HepG2 (cell line): ENCODE data around the gene FBXL12. TPM values are rescaled to one million over a fixed set of nuclear protein-coding genes. Genes with fewer than 3 reads are reported as not detected.

ENCODE experiments used
- BORCS8-MEF2B ChIP-seq: sonication (generic); formaldehyde crosslinking; IDR thresholded peaks from 2 replicates; pipeline ENCODE4 v1.8.0; 2022; ENCODE audit warnings: mild to moderate bottlenecking, missing genetic modification reagents
- DMAP1 ChIP-seq: IDR thresholded peaks from 2 replicates; pipeline ENCODE4 v1.6.1; 2016
- DNMT1 ChIP-seq: sonication (generic); formaldehyde crosslinking; IDR thresholded peaks from 2 replicates; pipeline ENCODE4 v1.5.1; 2020; ENCODE audit warnings: mild to moderate bottlenecking, missing genetic modification reagents
- EZH2 ChIP-seq: conservative IDR thresholded peaks from 2 replicates; pipeline ENCODE4 v1.6.1; 2012; ENCODE audit warnings: mild to moderate bottlenecking, low read depth, low read length, moderate library complexity
- FOSL2 ChIP-seq: sonication (generic); formaldehyde crosslinking; IDR thresholded peaks from 2 replicates; pipeline ENCODE4 v1.4.0; 2020; ENCODE audit warnings: missing genetic modification reagents
- GFI1 ChIP-seq: sonication (generic); formaldehyde crosslinking; IDR thresholded peaks from 2 replicates; pipeline ENCODE4 v1.5.0; 2020; ENCODE audit warnings: missing genetic modification reagents, mild to moderate bottlenecking, borderline replicate concordance
- GTF3A ChIP-seq: sonication (generic); formaldehyde crosslinking; conservative IDR thresholded peaks from 2 replicates; pipeline ENCODE4 v1.4.0; 2020; ENCODE audit warnings: mild to moderate bottlenecking, missing genetic modification reagents
- NR2F1 ChIP-seq, 2 experiments: fragments of 450-650 bp in 1 of 2; formaldehyde crosslinking in 1 of 2; IDR thresholded peaks; 2 replicates each; pipeline versions ENCODE4 v1.5.0 to v1.6.1; 2016 to 2020; ENCODE audit warnings: mild to moderate bottlenecking in 1 of 2, missing compliant biosample characterization in 1 of 2, missing genetic modification reagents in 1 of 2, moderate library complexity in 1 of 2
- PHF5A ChIP-seq: IDR thresholded peaks from one replicate; pipeline ENCODE4 v1.6.1; 2018; ENCODE audit warnings: low read depth, missing genetic modification reagents; ENCODE audit not compliant: unreplicated experiment
- SIN3A ChIP-seq: IDR thresholded peaks from 2 replicates; pipeline ENCODE4 v1.6.1; 2011; ENCODE audit warnings: low read depth, mild to moderate bottlenecking, control low read depth, low read length, borderline replicate concordance
- TCF12 ChIP-seq, 2 experiments: fragments of 450-650 bp in 1 of 2; sonication (generic) in 1 of 2; formaldehyde crosslinking in 1 of 2; IDR thresholded peaks; 2 replicates each; pipeline versions ENCODE4 v1.6.1 to v1.8.0; 2017 to 2022; ENCODE audit warnings: antibody characterized with exemption in 1 of 2, mild to moderate bottlenecking in 1 of 2, missing genetic modification reagents in 1 of 2, moderate library complexity in 1 of 2
- TCF7L2 ChIP-seq: IDR thresholded peaks from 2 replicates; pipeline ENCODE4 v1.6.1; 2011; ENCODE audit warnings: mild to moderate bottlenecking, low read depth, low read length, moderate library complexity
- ZFP82 ChIP-seq: sonication (generic); formaldehyde crosslinking; IDR thresholded peaks from 2 replicates; pipeline ENCODE4 v1.5.1; 2020; ENCODE audit warnings: mild to moderate bottlenecking, missing genetic modification reagents, borderline replicate concordance
- ZFY ChIP-seq: sonication (generic); formaldehyde crosslinking; IDR thresholded peaks from 2 replicates; pipeline ENCODE4 v1.4.0; 2020; ENCODE audit warnings: missing genetic modification reagents
- ZNF143 ChIP-seq: sonication (generic); formaldehyde crosslinking; IDR thresholded peaks from 2 replicates; pipeline ENCODE4 v1.4.0; 2020; ENCODE audit warnings: missing genetic modification reagents
- ZNF34 ChIP-seq: sonication (generic); formaldehyde crosslinking; IDR thresholded peaks from 2 replicates; pipeline ENCODE4 v1.4.0; 2020; ENCODE audit warnings: mild to moderate bottlenecking, missing genetic modification reagents, borderline replicate concordance
- ZNF343 ChIP-seq: sonication (generic); formaldehyde crosslinking; IDR thresholded peaks from 2 replicates; pipeline ENCODE4 v1.4.0; 2020; ENCODE audit warnings: mild to moderate bottlenecking, missing genetic modification reagents
- ZNF383 ChIP-seq: sonication (generic); formaldehyde crosslinking; IDR thresholded peaks from 2 replicates; pipeline ENCODE4 v1.4.0; 2020; ENCODE audit warnings: missing genetic modification reagents, mild to moderate bottlenecking, borderline replicate concordance
- ZNF572 ChIP-seq: sonication (generic); formaldehyde crosslinking; IDR thresholded peaks from 2 replicates; pipeline ENCODE4 v1.5.1; 2020; ENCODE audit warnings: mild to moderate bottlenecking, missing genetic modification reagents
- ZNF713 ChIP-seq: sonication (generic); formaldehyde crosslinking; IDR thresholded peaks from 2 replicates; pipeline ENCODE4 v1.4.0; 2020; ENCODE audit warnings: mild to moderate bottlenecking, missing genetic modification reagents
- ZNF761 ChIP-seq: sonication (generic); formaldehyde crosslinking; conservative IDR thresholded peaks from 2 replicates; pipeline ENCODE4 v1.4.0; 2020; ENCODE audit warnings: mild to moderate bottlenecking, missing genetic modification reagents
- polyA plus RNA-seq, 8 experiments: library from polyadenylated mRNA; depleted of rRNA in 3 of 8; stranded (reverse) in 7 of 8; unstranded in 1 of 8; fragments of >200 nt; fragmentation: Illumina TruSeq in 4 of 8; extraction: Trizol in 4 of 8; gene quantifications; 2 replicates each; pipeline versions ENCODE4 v1.2.1 to v1.2.3, GENCODE V29; 2011 to 2016; ENCODE audit warnings: low read depth in 4 of 8, missing spikeins in 1 of 8, mixed read lengths in 1 of 8; ENCODE audit not compliant: insufficient read depth in 1 of 8
- total RNA-seq, 5 experiments: library from RNA; depleted of rRNA; stranded (reverse); fragments of >200 nt; fragmentation: Illumina TruSeq; extraction: Trizol; gene quantifications; 2 replicates each; pipeline ENCODE4 v1.2.3, GENCODE V29; 2016; ENCODE audit warnings: low read depth in 1 of 5
- TF ChIP-seq, protein P1 (sequence below): sonication (generic); formaldehyde crosslinking; IDR thresholded peaks from 2 replicates; pipeline ENCODE4 v1.4.0; 2020; ENCODE audit warnings: missing genetic modification reagents
- TF ChIP-seq, protein P2 (sequence below): IDR thresholded peaks from 2 replicates; pipeline ENCODE4 v1.6.1; 2016; ENCODE audit warnings: mild to moderate bottlenecking
- TF ChIP-seq, protein P3 (sequence below): sonication (generic); formaldehyde crosslinking; IDR thresholded peaks from 2 replicates; pipeline ENCODE4 v1.5.0; 2020; ENCODE audit warnings: mild to moderate bottlenecking, missing genetic modification reagents
- TF ChIP-seq, protein P4 (sequence below): sonication (generic); formaldehyde crosslinking; IDR thresholded peaks from 2 replicates; pipeline ENCODE4 v1.4.0; 2020; ENCODE audit warnings: missing genetic modification reagents

The FBXL12 gene
- total and polyA plus RNA-seq, 2 of the 13 experiments (the other 11 are each of a cell fraction or from before 2014, with no cell fraction given) = 20.4 to 23.1 TPM

DNA sequence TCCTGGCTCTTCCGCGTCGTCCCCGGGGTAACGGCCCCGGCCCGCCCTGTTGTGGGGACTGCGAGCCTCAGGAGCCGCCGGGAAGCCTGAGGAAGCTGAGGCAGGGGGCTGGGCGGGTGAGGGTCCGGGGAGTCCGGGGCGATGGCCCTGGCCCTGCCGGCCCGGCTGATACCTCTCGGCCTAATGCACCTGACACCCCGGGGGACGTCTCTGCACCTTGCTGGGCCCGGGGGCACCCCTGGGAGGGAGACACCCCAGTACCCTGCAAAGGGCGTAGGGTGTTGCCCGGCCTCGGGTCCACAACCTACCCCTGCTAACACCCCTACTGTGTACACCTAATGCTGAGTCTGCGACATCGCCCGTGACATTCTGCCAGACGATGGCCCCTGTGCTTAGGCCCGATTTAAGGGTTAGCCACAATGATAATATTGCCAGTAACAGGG, 16.6 kb upstream of the FBXL12 start (continued):
- TF ChIP-seq ZNF143 (CRISPR knock-in tag) (no peak), ZNF383 (no peak), SIN3A (peak; percentile 30; the same call in 1 of the 2 replicates), EZH2 (no peak), ZNF572 (CRISPR knock-in tag) (no peak), ZFY (peak; percentile 15), GTF3A (CRISPR knock-in tag) (0 out of 2 replicates have a peak, but pooled peaks have one; percentile 22), FOSL2 (no peak), ZFP82 (CRISPR knock-in tag) (no peak), DMAP1 (0 out of 2 replicates have a peak, but pooled peaks have one; percentile 6), TCF7L2 (no peak), BORCS8-MEF2B (CRISPR knock-in tag) (0 out of 2 replicates have a peak, but pooled peaks have one; percentile 10), ZNF761 (CRISPR knock-in tag) (0 out of 2 replicates have a peak, but pooled peaks have one; percentile 21), TCF12 (IDR thresholded peaks at IDR 0.05) (no peak), TCF12 (CRISPR knock-in tag; IDR thresholded peaks at IDR 0.05) (no peak), NR2F1 (CRISPR knock-in tag; IDR thresholded peaks at IDR 0.05) (no peak), DNMT1 (peak; percentile 88; the same call in 1 of the 2 replicates), ZNF34 (CRISPR knock-in tag) (0 out of 2 replicates have a peak, but pooled peaks have one; percentile 3), ZNF713 (no peak), ZNF343 (CRISPR knock-in tag) (0 out of 2 replicates have a peak, but pooled peaks have one; percentile 37), GFI1 (CRISPR knock-in tag) (no peak), PHF5A (CRISPR knock-in tag) (no peak)
- TF ChIP-seq, protein P1, sequence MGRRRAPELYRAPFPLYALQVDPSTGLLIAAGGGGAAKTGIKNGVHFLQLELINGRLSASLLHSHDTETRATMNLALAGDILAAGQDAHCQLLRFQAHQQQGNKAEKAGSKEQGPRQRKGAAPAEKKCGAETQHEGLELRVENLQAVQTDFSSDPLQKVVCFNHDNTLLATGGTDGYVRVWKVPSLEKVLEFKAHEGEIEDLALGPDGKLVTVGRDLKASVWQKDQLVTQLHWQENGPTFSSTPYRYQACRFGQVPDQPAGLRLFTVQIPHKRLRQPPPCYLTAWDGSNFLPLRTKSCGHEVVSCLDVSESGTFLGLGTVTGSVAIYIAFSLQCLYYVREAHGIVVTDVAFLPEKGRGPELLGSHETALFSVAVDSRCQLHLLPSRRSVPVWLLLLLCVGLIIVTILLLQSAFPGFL (CRISPR knock-in tag) = no peak
- TF ChIP-seq, protein P2, sequence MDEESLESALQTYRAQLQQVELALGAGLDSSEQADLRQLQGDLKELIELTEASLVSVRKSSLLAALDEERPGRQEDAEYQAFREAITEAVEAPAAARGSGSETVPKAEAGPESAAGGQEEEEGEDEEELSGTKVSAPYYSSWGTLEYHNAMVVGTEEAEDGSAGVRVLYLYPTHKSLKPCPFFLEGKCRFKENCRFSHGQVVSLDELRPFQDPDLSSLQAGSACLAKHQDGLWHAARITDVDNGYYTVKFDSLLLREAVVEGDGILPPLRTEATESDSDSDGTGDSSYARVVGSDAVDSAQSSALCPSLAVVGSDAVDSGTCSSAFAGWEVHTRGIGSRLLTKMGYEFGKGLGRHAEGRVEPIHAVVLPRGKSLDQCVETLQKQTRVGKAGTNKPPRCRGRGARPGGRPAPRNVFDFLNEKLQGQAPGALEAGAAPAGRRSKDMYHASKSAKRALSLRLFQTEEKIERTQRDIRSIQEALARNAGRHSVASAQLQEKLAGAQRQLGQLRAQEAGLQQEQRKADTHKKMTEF = 0 out of 2 replicates have a peak, but pooled peaks have one; percentile 8
- TF ChIP-seq, protein P3, sequence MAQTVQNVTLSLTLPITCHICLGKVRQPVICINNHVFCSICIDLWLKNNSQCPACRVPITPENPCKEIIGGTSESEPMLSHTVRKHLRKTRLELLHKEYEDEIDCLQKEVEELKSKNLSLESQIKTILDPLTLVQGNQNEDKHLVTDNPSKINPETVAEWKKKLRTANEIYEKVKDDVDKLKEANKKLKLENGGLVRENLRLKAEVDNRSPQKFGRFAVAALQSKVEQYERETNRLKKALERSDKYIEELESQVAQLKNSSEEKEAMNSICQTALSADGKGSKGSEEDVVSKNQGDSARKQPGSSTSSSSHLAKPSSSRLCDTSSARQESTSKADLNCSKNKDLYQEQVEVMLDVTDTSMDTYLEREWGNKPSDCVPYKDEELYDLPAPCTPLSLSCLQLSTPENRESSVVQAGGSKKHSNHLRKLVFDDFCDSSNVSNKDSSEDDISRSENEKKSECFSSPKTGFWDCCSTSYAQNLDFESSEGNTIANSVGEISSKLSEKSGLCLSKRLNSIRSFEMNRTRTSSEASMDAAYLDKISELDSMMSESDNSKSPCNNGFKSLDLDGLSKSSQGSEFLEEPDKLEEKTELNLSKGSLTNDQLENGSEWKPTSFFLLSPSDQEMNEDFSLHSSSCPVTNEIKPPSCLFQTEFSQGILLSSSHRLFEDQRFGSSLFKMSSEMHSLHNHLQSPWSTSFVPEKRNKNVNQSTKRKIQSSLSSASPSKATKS (CRISPR knock-in tag) = no peak
- TF ChIP-seq, protein P4, sequence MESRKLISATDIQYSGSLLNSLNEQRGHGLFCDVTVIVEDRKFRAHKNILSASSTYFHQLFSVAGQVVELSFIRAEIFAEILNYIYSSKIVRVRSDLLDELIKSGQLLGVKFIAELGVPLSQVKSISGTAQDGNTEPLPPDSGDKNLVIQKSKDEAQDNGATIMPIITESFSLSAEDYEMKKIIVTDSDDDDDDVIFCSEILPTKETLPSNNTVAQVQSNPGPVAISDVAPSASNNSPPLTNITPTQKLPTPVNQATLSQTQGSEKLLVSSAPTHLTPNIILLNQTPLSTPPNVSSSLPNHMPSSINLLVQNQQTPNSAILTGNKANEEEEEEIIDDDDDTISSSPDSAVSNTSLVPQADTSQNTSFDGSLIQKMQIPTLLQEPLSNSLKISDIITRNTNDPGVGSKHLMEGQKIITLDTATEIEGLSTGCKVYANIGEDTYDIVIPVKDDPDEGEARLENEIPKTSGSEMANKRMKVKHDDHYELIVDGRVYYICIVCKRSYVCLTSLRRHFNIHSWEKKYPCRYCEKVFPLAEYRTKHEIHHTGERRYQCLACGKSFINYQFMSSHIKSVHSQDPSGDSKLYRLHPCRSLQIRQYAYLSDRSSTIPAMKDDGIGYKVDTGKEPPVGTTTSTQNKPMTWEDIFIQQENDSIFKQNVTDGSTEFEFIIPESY (CRISPR knock-in tag) = no peak
